Erythroblast (primary cell): ENCODE measurements around the gene CCDC192.

Source experiments
- GATA1 ChIP-seq: IDR thresholded peaks from 2 replicates; pipeline ENCODE4 v1.6.1; 2011; ENCODE audit warnings: low read depth, mild to moderate bottlenecking, control low read depth, low read length, moderate library complexity
- POLR2A ChIP-seq: IDR thresholded peaks from 2 replicates; pipeline ENCODE4 v1.6.1; 2011; ENCODE audit warnings: mild to moderate bottlenecking, low read length

- no peak for TF ChIP-seq POLR2A
- no peak for TF ChIP-seq GATA1
Observed at GRCh38 chr5:127824126-127824525, 120.9 kb downstream of the CCDC192 start.
